ENCODE measurements around the gene CXCL9.
"Not testable (repeated sequence)": the region's sequence is repeated elsewhere in the genome, so short reads cannot be mapped to it uniquely, and the experiment has no call there.

CXCL9 gene

GRCh38 chr4:76007089-76007862 is at the start of gene CXCL9:
Gene CXCL9 (minus strand): TSS chr4:76007509. CDS start chr4:76007449, 60 bp downstream.
- DNase-seq (ENCODE audit: low read depth, low spot score), result no peak

GRCh38 chr4:76055421-76055820 is 48.1 kb upstream of the CXCL9 start:
- DNase-seq (ENCODE audit: low read depth, low spot score), result no peak

GRCh38 chr4:76055016-76055415 is 47.7 kb upstream of the CXCL9 start:
- DNase-seq (ENCODE audit: low read depth, low spot score), result no peak

GRCh38 chr4:76053730-76054129 is 46.4 kb upstream of the CXCL9 start:
- no peak for DNase-seq (ENCODE audit: low read depth, low spot score)

GRCh38 chr4:76050560-76051050 is 43.3 kb upstream of the CXCL9 start:
- not testable (repeated sequence) for DNase-seq (ENCODE audit: low read depth, low spot score)

- not testable (repeated sequence) for DNase-seq (ENCODE audit: low read depth, low spot score)
These were observed 42.6 kb upstream of the CXCL9 start for GRCh38 chr4:76049860-76050416.

GRCh38 chr4:76044686-76045085 is 37.4 kb upstream of the CXCL9 start:
- not testable (repeated sequence) for DNase-seq (ENCODE audit: low read depth, low spot score)

- not testable (repeated sequence) for DNase-seq (ENCODE audit: low read depth, low spot score)
These were observed 36.0 kb upstream of the CXCL9 start for GRCh38 chr4:76043306-76043705.

GRCh38 chr4:76042241-76042998 is 35.1 kb upstream of the CXCL9 start:
- not testable (repeated sequence) for DNase-seq (ENCODE audit: low read depth, low spot score)

- DNase-seq (ENCODE audit: low read depth, low spot score), result no peak
These were observed 29.5 kb upstream of the CXCL9 start for GRCh38 chr4:76036855-76037254.

DNA sequence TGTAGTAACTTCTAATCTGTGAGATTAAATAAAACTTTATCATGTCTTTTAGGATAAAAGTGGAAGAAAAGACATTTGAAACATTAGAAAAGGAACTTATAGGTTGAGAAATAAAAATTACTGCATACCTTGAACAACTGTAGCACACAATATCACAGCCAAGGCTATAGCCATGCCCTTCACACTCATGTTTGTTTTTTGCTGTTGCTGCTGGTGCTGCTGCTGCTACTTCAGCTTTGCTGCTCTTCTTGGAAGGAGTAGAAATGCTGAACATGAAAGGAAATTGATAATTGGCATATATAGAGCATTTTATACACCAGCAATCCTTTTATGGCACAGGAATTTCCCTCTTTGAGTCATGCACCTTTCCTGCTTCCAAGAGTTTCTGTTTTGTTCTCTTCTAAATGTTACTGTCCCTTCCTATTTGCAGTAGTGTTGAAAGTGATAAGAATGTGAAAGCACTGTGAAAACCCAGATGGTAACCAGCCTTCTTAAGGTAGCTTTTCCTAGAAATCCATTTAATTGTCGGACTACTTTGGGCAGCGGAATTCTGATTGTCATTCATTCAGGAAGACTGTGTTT is 28.6 kb upstream of the CXCL9 start, which contains the start of gene CXCL11:
TSS of gene CXCL11 (minus strand) at position 272 of the 582 bp plus-strand sequence. CDS start at position 189, 83 bp downstream.
- DNase-seq (ENCODE audit: low read depth, low spot score), result no peak

DNA sequence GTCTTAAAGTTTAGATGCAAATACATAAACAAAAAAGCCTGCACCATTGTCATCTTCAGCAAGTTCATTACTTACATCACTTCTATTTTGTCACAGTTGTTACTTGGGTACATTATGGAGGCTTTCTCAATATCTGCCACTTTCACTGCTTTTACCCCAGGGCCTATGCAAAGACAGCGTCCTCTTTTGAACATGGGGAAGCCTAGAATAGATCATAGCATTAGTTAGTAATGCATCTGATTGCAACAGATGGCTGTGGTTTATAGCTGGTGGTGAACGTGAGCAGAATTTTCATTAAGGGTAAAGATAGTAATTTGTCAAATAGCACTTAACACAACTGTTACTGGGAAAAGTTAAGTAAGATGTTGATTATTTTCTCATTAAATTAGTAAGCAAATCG is 27.8 kb upstream of the CXCL9 start:
- no peak for DNase-seq (ENCODE audit: low read depth, low spot score)

GRCh38 chr4:76029300-76029699 is 22.0 kb upstream of the CXCL9 start:
- no peak for DNase-seq (ENCODE audit: low read depth, low spot score)

GRCh38 chr4:76028350-76028765 is 21.0 kb upstream of the CXCL9 start:
- no peak for DNase-seq (ENCODE audit: low read depth, low spot score)

GRCh38 chr4:76024065-76024464 is 16.8 kb upstream of the CXCL9 start:
- DNase-seq (ENCODE audit: low read depth, low spot score), result no peak

- DNase-seq (ENCODE audit: low read depth, low spot score), result no peak
These were observed 16.1 kb upstream of the CXCL9 start, which contains the start of gene CXCL10 for GRCh38 chr4:76023389-76023788. Gene CXCL10 (minus strand): TSS chr4:76023497. CDS start chr4:76023431, 66 bp downstream.

GRCh38 chr4:76022677-76023076 is 15.4 kb upstream of the CXCL9 start:
- DNase-seq (ENCODE audit: low read depth, low spot score), result no peak

GRCh38 chr4:76022031-76022430 is 14.7 kb upstream of the CXCL9 start:
- DNase-seq (ENCODE audit: low read depth, low spot score), result no peak

DNA sequence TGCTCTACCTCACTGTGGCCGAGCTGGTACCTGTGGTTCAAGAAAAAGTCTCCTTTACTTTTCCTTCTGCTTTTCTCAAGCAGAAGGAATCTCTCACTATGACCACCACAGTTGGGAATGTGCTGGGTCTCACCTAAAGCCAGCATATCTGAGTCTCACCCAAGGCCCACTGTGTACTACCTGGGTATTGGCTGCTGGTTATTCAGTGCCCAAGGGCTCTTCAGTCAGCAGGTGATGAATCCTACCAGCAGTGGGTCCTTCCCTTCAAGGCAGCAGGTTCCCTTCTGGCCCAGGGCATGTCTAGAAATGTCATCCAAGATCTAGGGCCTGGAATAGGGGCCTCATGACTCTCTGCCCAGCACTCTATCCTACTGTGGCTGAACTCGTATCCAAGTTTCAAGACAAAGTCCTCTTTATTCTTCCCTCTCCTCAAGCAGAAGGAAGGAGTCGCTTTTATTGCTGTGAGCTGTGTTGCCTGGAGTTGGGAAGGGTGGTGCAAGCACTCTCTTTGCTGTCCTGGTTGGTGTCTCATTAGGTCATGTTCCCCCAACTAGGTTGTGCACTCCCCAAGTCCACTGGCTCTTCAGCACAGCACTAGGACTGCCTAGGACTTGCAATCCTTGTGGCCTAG is 9.9 kb upstream of the CXCL9 start:
- no peak for DNase-seq (ENCODE audit: low read depth, low spot score)

DNA sequence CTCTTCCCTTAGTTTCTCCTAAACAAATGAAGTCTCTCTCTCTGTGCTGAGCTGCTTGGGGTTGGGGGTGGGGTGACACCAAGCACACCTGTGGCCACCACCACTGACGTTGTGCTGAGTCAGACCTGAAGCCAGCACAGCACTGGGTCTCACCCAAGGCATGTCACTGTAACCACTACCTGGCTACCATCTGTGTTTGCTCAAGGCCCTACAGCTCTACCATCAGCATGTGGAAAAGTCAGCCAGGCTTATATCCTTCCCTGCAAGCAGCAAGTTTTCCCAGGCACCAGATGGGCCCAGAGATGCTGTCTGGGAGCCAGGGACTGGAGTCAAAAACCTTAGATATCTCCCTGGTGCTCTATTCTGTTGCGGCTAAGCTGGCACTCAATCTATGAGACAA is 9.1 kb upstream of the CXCL9 start:
- no peak for DNase-seq (ENCODE audit: low read depth, low spot score)

DNA sequence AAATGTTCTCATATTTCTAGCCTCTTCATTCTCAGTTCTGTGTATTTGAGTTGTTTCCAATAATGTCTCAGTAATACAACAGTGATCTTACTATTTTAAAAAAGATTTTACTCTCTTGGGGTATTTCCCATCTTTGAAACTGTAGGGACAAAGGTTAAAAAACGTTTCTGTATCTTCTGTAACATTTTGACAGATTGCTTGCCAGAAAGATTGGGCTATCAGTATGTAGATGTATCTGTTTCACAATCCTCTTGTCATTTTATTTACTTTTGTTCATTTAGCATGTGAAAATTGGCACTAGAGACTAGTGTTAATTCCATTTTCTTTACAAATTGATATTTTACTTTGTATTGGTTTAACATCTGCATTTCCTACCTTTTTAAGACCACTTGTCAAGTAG is 6.2 kb upstream of the CXCL9 start:
- no peak for DNase-seq (ENCODE audit: low read depth, low spot score)

Measured in brain pericyte (primary cell).